Fibroblast of lung (primary cell): ENCODE results near the gene TAPT1. TPM values are rescaled to one million over a fixed set of nuclear protein-coding genes. Genes with fewer than 3 reads are reported as not detected.

Source experiments
- DNase-seq, 2 donors: peaks; one replicate each; pipeline versions ENCODE4 v3.0.0 to v3.0.0-alpha.2; 2010; ENCODE audit warnings: low read depth in 2 of 2
- H2AFZ ChIP-seq: 2 replicates; pipeline ENCODE4 v1.5.1; 2012; ENCODE audit warnings: low read length, control low read depth, inconsistent platforms
- H3K27ac ChIP-seq: 2 replicates; pipeline ENCODE4 v1.5.1; 2011; ENCODE audit warnings: low read length, control low read depth; ENCODE audit not compliant: insufficient read depth
- H3K27me3 ChIP-seq: 2 replicates; pipeline ENCODE4 v1.5.1; 2011; ENCODE audit warnings: mild to moderate bottlenecking, low read length; ENCODE audit not compliant: control insufficient read depth, insufficient read depth
- H3K36me3 ChIP-seq: 2 replicates; pipeline ENCODE4 v1.5.1; 2011; ENCODE audit warnings: low read length; ENCODE audit not compliant: control insufficient read depth, insufficient read depth
- H3K4me1 ChIP-seq: 2 replicates; pipeline ENCODE4 v1.5.1; 2011; ENCODE audit warnings: low read length; ENCODE audit not compliant: control insufficient read depth, insufficient read depth; ENCODE audit errors: extremely low read depth
- H3K4me2 ChIP-seq: 2 replicates; pipeline ENCODE4 v1.5.1; 2011; ENCODE audit warnings: low read length, control low read depth; ENCODE audit not compliant: insufficient read depth; ENCODE audit errors: extremely low read depth
- H3K4me3 ChIP-seq, 4 experiments: fragments of 200-600 bp in 1 of 4; sonication (generic) in 1 of 4; replicated peaks in 1 of 4; 2 replicates each; pipeline ENCODE4 v1.5.1; 2011 to 2016; ENCODE audit warnings: low read length in 4 of 4, low read depth in 3 of 4, mild to moderate bottlenecking in 3 of 4, control low read depth in 2 of 4, inconsistent platforms in 1 of 4, mixed read lengths in 1 of 4; ENCODE audit not compliant: insufficient read depth in 1 of 4; ENCODE audit errors: control extremely low read depth in 1 of 4
- H3K79me2 ChIP-seq: 2 replicates; pipeline ENCODE4 v1.5.1; 2012; ENCODE audit warnings: mild to moderate bottlenecking, low read length, inconsistent platforms; ENCODE audit not compliant: control insufficient read depth, insufficient read depth
- H3K9ac ChIP-seq: 2 replicates; pipeline ENCODE4 v1.5.1; 2011; ENCODE audit warnings: mild to moderate bottlenecking, low read length, control low read depth; ENCODE audit not compliant: insufficient read depth
- H3K9me3 ChIP-seq: 2 replicates; pipeline ENCODE4 v1.5.1; 2012; ENCODE audit warnings: low read depth, low read length; ENCODE audit not compliant: control insufficient read depth, insufficient read depth
- H4K20me1 ChIP-seq: 2 replicates; pipeline ENCODE4 v1.5.1; 2011; ENCODE audit warnings: low read length; ENCODE audit not compliant: control insufficient read depth, insufficient read depth; ENCODE audit errors: extremely low read depth
- EZH2 ChIP-seq: IDR thresholded peaks from 2 replicates; pipeline ENCODE4 v1.5.1; 2012; ENCODE audit warnings: low read length, control low read depth, mild to moderate bottlenecking; ENCODE audit errors: missing control alignments
- polyA plus RNA-seq, 2 donors: library from polyadenylated mRNA; depleted of rRNA in 1 of 2; stranded (reverse) in 1 of 2; unstranded in 1 of 2; fragments of >200 nt; gene quantifications; 2 replicates each; pipeline ENCODE4 v1.2.1, GENCODE V29; 2011 to 2012; ENCODE audit warnings: missing spikeins in 1 of 2
- total RNA-seq: library from RNA; depleted of rRNA; stranded (reverse); fragments of >200 nt; gene quantifications from 2 replicates; pipeline ENCODE4 v1.2.1, GENCODE V29; 2014
- TF ChIP-seq, protein P1 (sequence below), 2 donors: IDR thresholded peaks in 1 of 2; conservative IDR thresholded peaks in 1 of 2; 1 replicate in 1 of 2; 2 replicates in 1 of 2; pipeline ENCODE4 v1.5.1; 2011 to 2012; ENCODE audit warnings: low read length in 2 of 2, control low read depth in 1 of 2, inconsistent platforms in 1 of 2, low read depth in 1 of 2, mild to moderate bottlenecking in 1 of 2

TAPT1 gene
- total and polyA plus RNA-seq, 2 donors (not counting 1 experiment from before 2014, with no cell fraction given): 18.7 to 20.6 TPM

DNA sequence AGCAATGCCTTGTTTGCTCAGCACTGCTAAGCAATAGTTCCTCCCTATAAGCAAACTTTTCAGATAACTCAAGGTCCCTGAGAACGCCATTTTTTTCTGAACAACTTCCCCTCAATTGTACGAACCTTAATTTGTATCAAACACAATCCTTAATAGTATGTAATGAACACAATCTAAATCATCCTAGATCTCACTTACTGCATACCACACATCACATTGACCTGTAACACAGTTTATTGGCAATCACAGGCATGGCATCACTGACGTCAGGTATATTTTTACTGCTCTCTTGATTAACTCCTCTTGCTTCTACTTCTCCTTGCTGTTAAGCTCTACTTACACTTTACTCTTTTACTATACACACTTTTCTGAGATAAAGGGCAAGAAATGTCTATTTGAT is 67.0 kb downstream of the TAPT1 start:
- Histone ChIP-seq H3K36me3 (peaks cover 1% of the 10 kb centered on the region), H3K27me3 (no peaks in the 10 kb centered on the region), H3K79me2 (no peaks in the 10 kb centered on the region), H3K4me2 (no peak overlapping the region), H3K27ac (no peak overlapping the region), H3K9ac (no peak overlapping the region), H4K20me1 (no peaks in the 10 kb centered on the region), H2AFZ (no peak overlapping the region), H3K4me3 (no peak overlapping the region), H3K4me1 (no peaks in the 10 kb centered on the region), H3K9me3 (no peaks in the 10 kb centered on the region)
- no peak for DNase-seq
- TF ChIP-seq, protein P1, sequence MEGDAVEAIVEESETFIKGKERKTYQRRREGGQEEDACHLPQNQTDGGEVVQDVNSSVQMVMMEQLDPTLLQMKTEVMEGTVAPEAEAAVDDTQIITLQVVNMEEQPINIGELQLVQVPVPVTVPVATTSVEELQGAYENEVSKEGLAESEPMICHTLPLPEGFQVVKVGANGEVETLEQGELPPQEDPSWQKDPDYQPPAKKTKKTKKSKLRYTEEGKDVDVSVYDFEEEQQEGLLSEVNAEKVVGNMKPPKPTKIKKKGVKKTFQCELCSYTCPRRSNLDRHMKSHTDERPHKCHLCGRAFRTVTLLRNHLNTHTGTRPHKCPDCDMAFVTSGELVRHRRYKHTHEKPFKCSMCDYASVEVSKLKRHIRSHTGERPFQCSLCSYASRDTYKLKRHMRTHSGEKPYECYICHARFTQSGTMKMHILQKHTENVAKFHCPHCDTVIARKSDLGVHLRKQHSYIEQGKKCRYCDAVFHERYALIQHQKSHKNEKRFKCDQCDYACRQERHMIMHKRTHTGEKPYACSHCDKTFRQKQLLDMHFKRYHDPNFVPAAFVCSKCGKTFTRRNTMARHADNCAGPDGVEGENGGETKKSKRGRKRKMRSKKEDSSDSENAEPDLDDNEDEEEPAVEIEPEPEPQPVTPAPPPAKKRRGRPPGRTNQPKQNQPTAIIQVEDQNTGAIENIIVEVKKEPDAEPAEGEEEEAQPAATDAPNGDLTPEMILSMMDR (conservative IDR thresholded peaks at IDR 0.05 in 1 of 2, IDR thresholded peaks at IDR 0.05 in 1 of 2; ENCODE audit: low read depth in 1 of 2, low read length in 2 of 2): no peak
- TF ChIP-seq EZH2: no peak

DNA sequence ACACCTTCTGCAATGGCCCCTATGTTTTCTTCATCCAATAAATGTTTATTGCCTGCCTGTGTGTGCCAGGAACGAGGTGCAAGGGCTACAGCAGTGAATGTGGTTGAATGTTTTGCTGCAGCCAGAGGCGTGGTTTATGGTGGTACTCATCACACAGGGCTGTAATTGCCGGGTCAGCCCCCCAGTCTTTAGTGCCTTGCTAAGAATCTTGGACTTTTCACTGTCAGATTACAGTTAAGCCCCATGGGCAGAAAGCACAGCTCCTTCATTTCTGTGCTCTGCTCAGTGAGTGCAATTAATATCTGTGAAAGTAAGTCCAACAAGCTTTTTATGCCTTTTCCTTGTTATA is 67.8 kb downstream of the TAPT1 start:
- no peak for DNase-seq
- H3K4me2 ChIP-seq: no peak overlapping the region
- TF ChIP-seq, protein P1 (conservative IDR thresholded peaks at IDR 0.05 in 1 of 2, IDR thresholded peaks at IDR 0.05 in 1 of 2; ENCODE audit: low read depth in 1 of 2, low read length in 2 of 2): no peak
- no peak for TF ChIP-seq EZH2
- H3K27me3 ChIP-seq: no peaks in the 10 kb centered on the region
- H3K36me3 ChIP-seq: peaks cover under 1% of the 10 kb centered on the region
- H2AFZ ChIP-seq: no peak overlapping the region
- no peaks in the 10 kb centered on the region for H3K9me3 ChIP-seq
- H3K27ac ChIP-seq: no peak overlapping the region
- no peak overlapping the region for H3K4me3 ChIP-seq
- no peaks in the 10 kb centered on the region for H3K4me1 ChIP-seq
- no peaks in the 10 kb centered on the region for H4K20me1 ChIP-seq
- H3K9ac ChIP-seq: no peak overlapping the region
- H3K79me2 ChIP-seq: no peaks in the 10 kb centered on the region

DNA sequence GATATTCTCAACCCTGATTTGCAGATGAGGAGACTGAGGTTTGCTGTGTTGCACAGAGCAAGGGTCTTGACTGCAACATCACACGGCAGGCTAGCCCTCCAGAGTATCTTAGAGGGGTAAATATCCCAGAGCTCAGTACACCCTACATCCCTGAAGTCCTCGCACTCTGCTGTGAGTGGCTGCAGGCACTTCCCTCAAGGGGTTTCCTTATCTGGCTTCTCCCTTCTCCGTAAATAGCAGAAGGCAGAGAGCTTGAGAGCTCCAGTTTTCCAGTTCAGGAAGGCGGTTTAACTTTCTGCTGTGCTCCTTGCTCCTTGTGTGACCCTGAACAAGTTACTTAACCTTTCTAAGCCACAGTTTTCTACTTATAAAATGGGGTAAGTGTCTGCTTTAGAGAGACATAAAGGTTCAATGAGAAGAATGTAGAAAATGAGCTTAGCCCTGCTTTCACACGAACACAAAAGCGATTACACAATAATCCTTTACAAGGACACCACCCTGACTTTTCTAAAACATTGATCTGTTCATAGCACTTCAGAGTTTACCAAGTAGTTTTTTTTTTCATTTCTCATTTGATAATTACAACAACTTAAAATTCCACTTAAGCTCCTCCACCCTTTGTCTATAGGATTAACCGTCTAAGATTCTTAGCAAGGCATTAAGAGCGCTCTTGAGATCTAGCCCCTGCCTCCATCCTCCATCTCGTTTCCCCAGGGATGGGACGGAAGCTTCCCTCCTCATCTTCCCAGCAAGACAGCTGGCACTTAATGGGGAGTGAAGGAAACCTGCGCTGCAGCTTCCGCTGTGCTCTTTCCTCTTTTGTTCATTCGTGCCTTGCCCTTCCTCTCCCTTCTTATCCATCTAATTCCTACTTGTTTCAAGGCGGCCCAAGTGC is 68.4 kb downstream of the TAPT1 start:
- no peaks in the 10 kb centered on the region for H3K9me3 ChIP-seq
- H3K27ac ChIP-seq: no peak overlapping the region
- H3K4me2 ChIP-seq: no peak overlapping the region
- H3K79me2 ChIP-seq: no peaks in the 10 kb centered on the region
- DNase-seq: no peak
- H4K20me1 ChIP-seq: no peaks in the 10 kb centered on the region
- no peak overlapping the region for H3K9ac ChIP-seq
- no peaks in the 10 kb centered on the region for H3K36me3 ChIP-seq
- no peak overlapping the region for H3K4me3 ChIP-seq
- H2AFZ ChIP-seq: no peak overlapping the region
- TF ChIP-seq, protein P1 (conservative IDR thresholded peaks at IDR 0.05 in 1 of 2, IDR thresholded peaks at IDR 0.05 in 1 of 2; ENCODE audit: low read depth in 1 of 2, low read length in 2 of 2): no peak
- no peak for TF ChIP-seq EZH2
- no peaks in the 10 kb centered on the region for H3K4me1 ChIP-seq
- H3K27me3 ChIP-seq: no peaks in the 10 kb centered on the region
